ENCODE results near the gene TCP11L1. TPM values are rescaled to one million over a fixed set of nuclear protein-coding genes. Genes with fewer than 3 reads are reported as not detected.
A peak's percentile ranks its signal among the peaks of the same experiment; 100 is the strongest.
"Not testable (repeated sequence)": the region's sequence is repeated elsewhere in the genome, so short reads cannot be mapped to it uniquely, and the experiment has no call there.

Gene TCP11L1
- total RNA-seq, 2 donors from 2014 or later, result 25.4 to 28.3 TPM

DNA sequence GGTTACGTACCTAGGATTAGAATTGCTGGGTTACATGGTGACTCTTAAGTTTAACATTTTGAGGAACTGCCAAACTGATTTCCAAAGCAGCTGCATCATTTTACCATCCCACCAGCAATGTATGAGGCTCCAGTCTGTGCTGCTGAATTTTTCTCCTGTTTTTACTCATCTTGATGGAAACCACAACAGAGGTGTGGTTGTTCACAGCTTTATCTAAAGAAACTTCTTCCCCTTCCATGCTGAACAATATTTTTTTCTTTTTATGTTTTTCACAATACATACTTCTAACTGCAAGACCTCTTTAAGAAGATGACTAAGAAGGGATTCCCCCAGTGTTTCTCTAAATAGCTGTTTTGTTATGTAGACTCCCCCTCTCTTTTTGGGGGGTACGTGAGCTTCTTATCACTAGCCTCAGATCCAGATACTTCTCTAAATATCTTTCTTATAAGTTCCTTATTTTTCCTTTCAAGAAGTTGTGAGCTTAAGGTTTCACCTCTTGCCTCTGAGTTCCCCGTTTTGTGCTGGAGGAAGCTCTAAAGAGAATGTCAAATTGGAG, 24.0 kb downstream of the TCP11L1 start:
- DNase-seq (ENCODE audit: low spot score), result no peak
- intact Hi-C loops (cut with DNase I), result no loop called here

- DNase-seq (ENCODE audit: low spot score), result no peak
- intact Hi-C loops (cut with DNase I), result no loop called here
These were observed 24.9 kb downstream of the TCP11L1 start for GRCh38 chr11:33064033-33064825.

GRCh38 chr11:33064866-33065265, 25.5 kb downstream of the TCP11L1 start:
- intact Hi-C loops (cut with DNase I), result loop anchor here (1.0 to 5.0 kb wide), 2 partner anchors 47 to 103 kb away; no protein-coding TSS in a partner anchor
- DNase-seq (ENCODE audit: low spot score), result no peak

DNA sequence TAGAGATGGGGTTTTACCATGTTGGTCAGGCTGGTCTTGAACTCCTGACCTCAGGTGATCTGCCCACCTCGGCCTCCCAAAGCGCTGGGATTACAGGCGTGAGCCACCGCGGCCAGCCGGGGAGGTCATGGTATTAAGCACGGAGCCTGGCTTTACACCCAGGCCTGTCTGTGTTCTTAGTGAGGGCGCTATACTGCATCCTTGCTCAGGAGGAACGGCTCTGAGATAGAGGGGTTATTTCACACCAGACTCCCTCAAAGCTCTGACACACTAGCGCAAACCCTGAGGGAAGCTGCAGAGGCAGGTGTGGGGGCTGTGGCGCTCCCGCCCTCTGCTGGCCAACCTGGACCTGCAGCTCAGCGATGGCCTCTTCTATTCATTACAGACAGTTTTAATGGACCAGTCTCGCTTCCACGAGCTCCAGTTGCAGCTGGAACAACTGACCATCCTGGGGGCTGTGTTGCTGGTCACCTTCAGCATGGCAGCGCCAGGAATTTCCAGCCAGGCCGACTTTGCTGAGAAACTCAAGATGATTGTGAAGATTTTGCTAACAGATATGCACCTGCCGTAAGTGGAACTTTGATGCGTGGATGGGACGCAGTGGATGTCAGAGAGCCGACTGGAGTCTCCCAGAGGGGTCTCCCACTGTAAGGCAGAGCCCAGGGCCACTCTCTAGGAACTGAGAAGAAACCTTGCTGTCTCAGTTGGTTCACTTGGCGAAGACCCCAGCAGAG, 26.2 kb downstream of the TCP11L1 start:
- intact Hi-C loops (cut with DNase I), result loop anchor here (1.0 to 5.0 kb wide), 2 partner anchors 47 to 103 kb away; no protein-coding TSS in a partner anchor
- peak; percentile 91 for DNase-seq (ENCODE audit: low spot score)

- intact Hi-C loops (cut with DNase I), result loop anchor here (5.0 kb wide), 1 partner anchor 105 kb away; no protein-coding TSS in a partner anchor
- DNase-seq (ENCODE audit: low spot score), result no peak
These were observed 27.9 kb downstream of the TCP11L1 start for GRCh38 chr11:33067294-33067693.

GRCh38 chr11:33068611-33069340, 29.4 kb downstream of the TCP11L1 start:
- intact Hi-C loops (cut with DNase I), result loop anchor here (5.0 kb wide), 1 partner anchor 106 kb away; no protein-coding TSS in a partner anchor
- no peak for DNase-seq (ENCODE audit: low spot score)

DNA sequence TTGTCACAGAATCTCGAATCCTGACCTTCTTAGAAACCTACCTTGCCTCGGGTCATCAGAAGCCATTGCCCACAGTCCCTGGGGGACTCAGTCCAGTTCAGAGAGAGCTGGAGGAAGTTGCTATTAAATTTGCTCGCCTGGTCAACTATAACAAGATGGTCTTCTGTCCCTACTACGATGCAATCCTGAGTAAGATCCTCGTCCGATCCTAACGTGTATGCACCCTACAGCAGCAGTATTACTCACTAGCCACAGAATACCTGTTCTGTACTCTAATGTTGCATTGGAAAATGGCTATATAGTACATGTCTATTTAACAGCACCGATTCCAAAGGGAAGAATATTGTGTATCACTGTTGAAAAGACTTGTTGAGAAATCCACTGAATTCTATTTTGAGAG, 33.1 kb downstream of the TCP11L1 start:
- intact Hi-C loops (cut with DNase I), result no loop called here
- no peak for DNase-seq (ENCODE audit: low spot score)

GRCh38 chr11:33083918-33084317, 44.5 kb downstream of the TCP11L1 start:
- intact Hi-C loops (cut with DNase I), result no loop called here
- no peak for DNase-seq (ENCODE audit: low spot score)

- no peak for DNase-seq (ENCODE audit: low spot score)
- intact Hi-C loops (cut with DNase I), result no loop called here
These were observed 46.6 kb downstream of the TCP11L1 start for GRCh38 chr11:33086017-33086416.

GRCh38 chr11:33089776-33090175, 50.4 kb downstream of the TCP11L1 start:
- intact Hi-C loops (cut with DNase I), result no loop called here

GRCh38 chr11:33094157-33094556, 54.8 kb downstream of the TCP11L1 start:
- DNase-seq (ENCODE audit: low spot score), result no peak
- intact Hi-C loops (cut with DNase I), result no loop called here

More at GRCh38 chr11:33089776-33090175, 50.4 kb downstream of the TCP11L1 start:
- no peak for DNase-seq (ENCODE audit: low spot score)

DNA sequence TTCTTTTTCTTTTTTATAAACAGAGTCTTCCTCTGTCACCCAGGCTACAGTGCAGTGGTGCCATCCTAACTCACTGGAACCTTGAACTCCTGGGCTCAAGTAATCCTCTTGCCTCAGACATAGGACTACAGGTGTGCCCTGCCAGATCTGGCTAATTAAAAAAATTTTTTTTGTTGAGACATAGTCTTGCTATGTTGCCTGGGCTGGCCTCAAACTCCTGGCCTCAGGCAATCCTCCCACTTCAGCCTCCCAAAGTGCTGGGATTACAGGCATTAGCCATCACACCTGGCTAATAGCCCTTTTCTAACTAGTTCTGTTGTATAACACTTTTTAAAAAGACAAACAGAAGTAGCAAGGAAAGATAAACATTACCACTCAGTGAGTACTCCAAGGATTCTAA, 64.5 kb downstream of the TCP11L1 start:
- intact Hi-C loops (cut with DNase I), result no loop called here
- no peak for DNase-seq (ENCODE audit: low spot score)

DNA sequence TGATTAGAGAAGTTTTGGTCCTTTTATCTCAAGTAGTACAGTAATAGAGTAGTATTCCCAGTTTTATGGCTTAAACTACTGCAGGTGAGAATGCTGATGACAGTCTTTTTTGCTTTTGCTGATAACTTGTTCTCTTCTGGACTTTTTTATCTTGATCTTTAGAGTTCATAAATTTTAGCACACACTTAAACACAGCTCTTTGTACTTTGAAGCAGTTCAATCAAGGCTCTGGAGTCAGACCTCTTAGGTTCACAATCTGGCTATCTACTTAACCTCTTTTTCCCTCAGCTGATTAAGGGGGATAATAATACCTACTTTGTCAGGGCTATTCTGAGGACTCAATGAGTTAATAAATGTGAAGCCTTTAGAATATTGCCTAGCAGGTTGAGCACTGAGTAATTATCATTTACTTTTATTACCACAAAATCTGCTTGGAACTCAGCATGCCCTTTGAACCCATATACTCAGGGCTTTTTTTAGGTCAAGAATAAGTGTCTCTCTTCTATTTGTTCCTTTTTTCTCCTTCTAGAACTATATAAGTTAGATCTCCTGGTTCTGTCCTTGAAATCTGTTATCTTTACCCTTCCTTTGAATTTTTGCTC, 70.0 kb downstream of the TCP11L1 start:
- intact Hi-C loops (cut with DNase I), result no loop called here
- DNase-seq (ENCODE audit: low spot score), result no peak

- intact Hi-C loops (cut with DNase I), result no loop called here
- DNase-seq (ENCODE audit: low spot score), result no peak
These were observed 70.7 kb downstream of the TCP11L1 start for GRCh38 chr11:33110083-33110482.

GRCh38 chr11:33116535-33116934, 77.2 kb downstream of the TCP11L1 start:
- DNase-seq (ENCODE audit: low spot score), result no peak
- intact Hi-C loops (cut with DNase I), result loop anchor here in 1 of 2 donors (5.0 kb wide), 1 partner anchor 1156 kb away; no protein-coding TSS in a partner anchor

- DNase-seq (ENCODE audit: low spot score); intact Hi-C loops (cut with DNase I): not testable (repeated sequence)
These were observed 83.3 kb downstream of the TCP11L1 start for GRCh38 chr11:33122696-33123095.
